Brain pericyte (primary cell): ENCODE results near the gene ITPR3.

Experiments used
- DNase-seq: peaks from one replicate; pipeline ENCODE4 v3.0.0-alpha.2; 2012; ENCODE audit warnings: low read depth, low spot score

Gene ITPR3

GRCh38 chr6:33686981-33687975 lies 66.2 kb downstream of the ITPR3 start:
- DNase-seq, result no peak

- no peak for DNase-seq
Observed at GRCh38 chr6:33688006-33688405, 66.9 kb downstream of the ITPR3 start.

- DNase-seq, result no peak
Observed at GRCh38 chr6:33688451-33689147, 67.5 kb downstream of the ITPR3 start.

- DNase-seq, result no peak
Observed at GRCh38 chr6:33689148-33689494, 68.0 kb downstream of the ITPR3 start.

GRCh38 chr6:33689879-33690278 lies 68.8 kb downstream of the ITPR3 start:
- DNase-seq, result no peak

DNA sequence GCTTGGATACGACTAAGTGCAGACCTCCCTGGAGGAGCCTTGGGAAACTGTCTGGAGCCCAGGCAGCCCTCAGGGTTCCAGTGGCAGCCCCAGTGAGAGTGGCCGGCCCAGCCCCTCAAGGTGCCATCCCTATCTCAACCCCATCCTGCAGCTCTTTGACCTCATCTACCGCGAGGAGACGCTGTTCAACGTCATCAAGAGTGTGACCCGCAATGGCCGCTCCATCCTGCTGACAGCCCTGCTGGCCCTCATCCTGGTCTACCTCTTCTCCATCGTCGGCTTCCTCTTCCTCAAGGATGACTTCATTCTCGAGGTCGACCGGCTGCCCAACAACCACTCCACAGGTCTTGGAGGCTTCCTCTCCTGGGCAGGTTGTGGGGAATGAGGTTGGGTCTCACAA lies 69.6 kb downstream of the ITPR3 start:
- no peak for DNase-seq

DNA sequence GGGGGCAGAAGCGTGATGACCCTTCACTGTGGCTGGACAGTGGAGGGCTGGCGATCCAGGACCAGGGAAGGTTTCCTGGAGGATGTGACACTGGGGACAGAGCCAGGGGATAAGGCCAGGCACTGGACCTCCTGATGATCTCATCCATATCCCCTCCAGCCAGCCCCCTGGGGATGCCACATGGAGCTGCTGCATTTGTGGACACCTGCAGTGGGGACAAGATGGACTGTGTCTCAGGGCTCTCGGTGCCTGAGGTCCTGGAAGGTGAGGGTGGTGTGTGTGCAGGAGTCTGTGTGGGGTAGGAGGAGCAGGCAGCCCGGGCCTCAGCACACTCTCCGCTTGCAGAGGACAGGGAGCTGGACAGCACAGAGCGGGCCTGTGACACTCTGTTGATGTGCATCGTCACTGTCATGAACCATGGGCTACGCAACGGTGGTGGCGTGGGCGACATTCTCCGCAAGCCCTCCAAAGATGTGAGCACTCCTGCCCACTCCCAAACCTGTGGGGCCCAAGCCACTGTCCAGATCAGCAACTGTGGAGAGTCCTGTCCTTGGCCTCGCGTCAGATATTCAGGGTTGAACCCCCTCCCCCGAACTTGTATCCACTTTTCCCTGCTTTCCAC lies 70.4 kb downstream of the ITPR3 start:
- DNase-seq, result no peak

DNA sequence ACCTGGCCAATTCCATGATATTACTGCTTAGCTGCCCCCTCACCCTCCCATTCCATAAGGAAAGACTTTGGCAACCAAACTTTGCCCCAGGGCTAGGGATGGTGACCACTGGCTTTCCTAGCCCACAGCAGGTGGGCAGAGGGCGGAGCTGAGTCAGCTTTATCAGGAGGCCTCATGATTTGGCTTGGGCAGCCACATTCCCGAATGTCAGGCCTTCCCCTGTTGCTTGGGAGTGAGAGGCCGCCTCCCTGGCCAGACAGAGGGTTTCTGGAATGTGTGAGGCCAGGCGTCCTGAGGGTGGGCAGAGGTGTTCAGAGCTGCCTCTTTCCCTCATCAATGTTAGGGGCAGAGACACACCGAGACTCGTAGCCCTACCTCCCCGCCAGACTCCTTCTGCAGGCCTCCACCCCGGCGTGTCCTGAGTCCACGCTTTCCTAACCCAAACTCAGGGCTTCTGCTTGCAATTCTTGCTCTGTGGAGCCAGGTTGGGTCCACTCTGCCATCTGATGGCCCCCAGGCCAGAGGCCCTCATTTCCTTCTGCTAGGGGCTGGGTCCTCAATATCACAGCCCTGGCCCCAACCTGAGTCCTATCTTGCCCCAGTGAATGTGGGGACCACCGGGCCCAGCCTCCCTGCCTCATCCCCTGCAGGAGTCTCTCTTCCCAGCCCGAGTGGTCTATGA lies 71.1 kb downstream of the ITPR3 start:
- DNase-seq, result no peak

GRCh38 chr6:33692760-33693158 lies 71.6 kb downstream of the ITPR3 start:
- DNase-seq, result no peak

- no peak for DNase-seq
Observed at GRCh38 chr6:33693186-33694105, 72.3 kb downstream of the ITPR3 start.

- no peak for DNase-seq
Observed at GRCh38 chr6:33694401-33694931, 73.3 kb downstream of the ITPR3 start.

GRCh38 chr6:33694977-33695376 lies 73.9 kb downstream of the ITPR3 start:
- no peak for DNase-seq

GRCh38 chr6:33695451-33695887 lies 74.3 kb downstream of the ITPR3 start:
- DNase-seq, result no peak

GRCh38 chr6:33696076-33696475 lies 75.0 kb downstream of the ITPR3 start:
- DNase-seq, result no peak

- DNase-seq, result peak; percentile 48
Observed at GRCh38 chr6:33696548-33697518, 75.7 kb downstream of the ITPR3 start.

GRCh38 chr6:33697845-33698244 lies 76.7 kb downstream of the ITPR3 start:
- no peak for DNase-seq

DNA sequence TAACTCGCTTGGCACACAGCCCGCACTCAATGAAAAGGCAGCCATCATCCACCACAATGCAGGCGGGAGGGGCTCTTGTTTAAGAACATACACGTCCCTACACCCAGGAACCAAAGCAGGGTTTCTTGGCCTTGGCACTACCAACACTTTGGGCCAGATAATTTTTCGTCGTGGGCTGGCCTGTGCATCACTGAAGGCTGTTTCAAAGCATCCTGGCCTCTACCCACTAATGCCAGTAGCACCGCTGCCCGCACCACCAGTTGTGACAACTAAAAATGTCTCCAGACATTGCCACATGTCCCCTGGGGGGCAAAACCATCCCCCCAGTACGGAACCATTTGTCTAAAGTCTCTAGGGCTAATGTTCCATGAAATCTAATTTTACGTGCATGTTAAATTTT lies 77.4 kb downstream of the ITPR3 start:
- no peak for DNase-seq

- no peak for DNase-seq
Observed at GRCh38 chr6:33699131-33699530, 78.0 kb downstream of the ITPR3 start.

DNA sequence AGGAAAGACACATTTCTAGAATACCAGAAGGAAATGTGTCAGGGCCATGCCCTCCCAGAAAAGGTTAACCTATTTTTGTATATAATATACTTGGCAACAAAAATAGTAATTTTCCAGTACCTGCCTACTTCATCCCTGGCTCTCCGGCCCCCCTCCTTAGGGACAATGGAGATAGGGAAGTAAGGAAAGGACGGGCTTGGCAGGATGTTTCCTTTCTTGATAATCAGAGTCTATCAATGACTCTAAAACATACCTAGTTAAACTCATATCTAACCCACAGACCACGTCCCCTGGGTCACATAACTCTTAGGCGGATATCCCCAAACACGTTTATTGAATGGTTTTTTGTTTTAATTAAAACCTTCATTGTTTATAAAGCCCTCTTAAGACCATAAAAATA lies 78.6 kb downstream of the ITPR3 start:
- no peak for DNase-seq
